HG03060 (cell line): Measurements from ENCODE around the gene COPZ2.
"Not testable (repeated sequence)": the region's sequence is repeated elsewhere in the genome, so short reads cannot be mapped to it uniquely, and the experiment has no call there.

Source experiments
- ATAC-seq: cut with Tn5 transposase; IDR thresholded peaks from one replicate; pipeline ENCODE4 v1.9.1; 2021; ENCODE audit warnings: low read depth, moderate number of reproducible peaks; ENCODE audit not compliant: unreplicated experiment

The COPZ2 gene

DNA sequence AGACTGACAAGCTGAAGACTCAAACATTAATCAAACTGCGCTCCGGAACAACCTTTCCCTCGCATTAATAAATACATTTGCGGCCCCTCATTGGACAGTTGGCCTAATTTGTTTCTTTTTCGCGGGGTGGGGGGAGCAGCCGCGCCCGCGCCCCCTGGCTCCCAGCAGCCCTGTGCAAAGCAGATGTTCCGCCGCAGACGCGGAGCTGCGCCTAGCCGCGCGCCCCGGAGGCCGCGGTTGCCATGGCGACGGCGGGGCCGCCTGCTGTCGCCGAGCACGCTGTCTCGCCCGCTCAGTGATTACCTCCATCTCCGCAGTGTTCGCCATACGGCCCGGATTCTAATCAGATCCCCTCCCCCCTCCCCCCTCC lies 25.5 kb downstream of the COPZ2 start:
- ATAC-seq: no peak

DNA sequence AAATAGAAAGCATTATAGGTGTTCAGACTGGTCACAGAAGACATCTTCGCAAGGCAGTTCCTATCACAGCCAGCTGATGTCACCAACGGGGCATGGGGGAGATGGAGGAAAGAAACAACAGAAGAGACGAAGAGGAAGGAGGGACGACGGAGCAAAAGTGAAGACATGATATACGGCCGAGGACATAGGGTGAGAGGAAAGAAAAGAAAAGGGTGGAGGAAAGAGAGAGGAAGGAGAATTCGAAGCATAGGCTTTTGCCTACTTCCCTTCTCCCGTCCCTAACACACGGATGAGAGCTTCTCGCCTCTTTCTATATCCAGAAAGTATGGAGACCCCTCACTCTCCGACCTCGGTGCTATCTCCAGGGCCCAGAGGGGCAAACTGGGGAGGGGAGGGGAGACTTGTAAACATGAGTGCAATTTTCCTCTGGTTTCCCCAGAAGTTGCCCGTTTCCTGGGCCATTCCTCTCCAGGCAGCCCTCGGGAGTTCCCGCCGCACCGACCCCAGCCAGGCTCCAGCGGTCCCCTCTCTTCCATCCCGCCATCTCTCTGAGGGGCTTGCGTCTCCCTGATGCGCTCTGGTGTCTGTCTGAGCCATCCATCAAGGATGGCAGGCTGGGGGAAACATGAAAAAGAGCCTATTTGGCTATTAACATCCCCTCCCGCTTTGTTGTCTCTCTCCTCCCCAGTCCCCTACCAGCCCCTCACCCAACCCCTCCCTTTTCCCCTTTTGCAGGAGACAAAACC lies 26.0 kb downstream of the COPZ2 start:
- ATAC-seq: no peak

DNA sequence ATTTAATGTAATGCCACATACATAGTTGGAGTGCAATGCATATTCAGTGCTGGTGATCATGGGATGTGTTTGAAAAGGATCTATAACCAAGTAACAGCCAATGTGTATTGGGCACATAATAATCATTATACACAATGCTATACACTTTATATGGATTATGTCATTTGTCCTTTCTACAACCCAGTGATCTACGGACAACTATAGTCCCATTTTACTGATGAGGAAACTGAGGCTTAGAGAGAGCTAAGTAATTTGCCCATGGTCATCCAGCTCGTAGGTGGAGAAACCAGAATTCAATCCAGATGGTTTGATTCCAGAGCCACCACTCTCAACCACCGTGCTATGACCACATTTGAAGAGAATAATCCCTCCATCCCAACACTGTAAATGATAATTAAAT lies 27.4 kb downstream of the COPZ2 start:
- no peak for ATAC-seq

DNA sequence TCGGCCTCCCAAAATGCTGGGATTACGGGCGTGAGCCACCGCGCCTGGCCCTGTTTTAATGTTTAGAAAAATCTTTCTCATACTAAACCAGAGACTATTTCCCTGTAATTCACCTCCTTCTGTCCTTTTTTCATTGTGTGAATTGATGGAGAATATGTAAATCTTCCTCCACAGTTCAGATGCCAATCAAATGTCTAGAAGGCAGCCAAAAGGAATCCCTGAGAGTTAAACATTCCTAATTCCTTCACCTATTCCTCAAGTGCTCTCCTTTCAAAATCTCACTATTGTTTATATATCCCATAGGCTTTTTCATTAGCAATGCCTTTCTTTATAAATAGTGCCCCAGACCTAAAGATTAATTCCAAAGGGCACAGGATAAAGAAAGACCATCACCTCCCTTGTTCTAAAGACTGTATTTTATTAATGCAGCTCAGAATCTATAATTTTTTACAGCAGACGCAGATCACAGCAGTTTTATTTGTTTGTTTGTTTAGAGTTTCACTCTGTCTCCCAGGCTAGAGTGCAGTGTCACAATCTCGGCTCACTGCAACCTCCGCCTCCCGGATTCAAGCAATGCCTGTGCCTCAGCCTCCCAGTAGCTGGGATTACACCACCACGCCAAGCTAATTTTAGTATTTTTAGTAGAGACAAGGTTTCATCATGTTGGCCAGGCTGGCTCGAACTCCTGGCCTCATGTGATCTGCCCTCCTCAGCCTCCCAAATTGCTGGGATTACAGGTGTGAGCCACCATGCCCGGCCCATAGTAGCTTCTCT lies 30.5 kb downstream of the COPZ2 start:
- no peak for ATAC-seq

DNA sequence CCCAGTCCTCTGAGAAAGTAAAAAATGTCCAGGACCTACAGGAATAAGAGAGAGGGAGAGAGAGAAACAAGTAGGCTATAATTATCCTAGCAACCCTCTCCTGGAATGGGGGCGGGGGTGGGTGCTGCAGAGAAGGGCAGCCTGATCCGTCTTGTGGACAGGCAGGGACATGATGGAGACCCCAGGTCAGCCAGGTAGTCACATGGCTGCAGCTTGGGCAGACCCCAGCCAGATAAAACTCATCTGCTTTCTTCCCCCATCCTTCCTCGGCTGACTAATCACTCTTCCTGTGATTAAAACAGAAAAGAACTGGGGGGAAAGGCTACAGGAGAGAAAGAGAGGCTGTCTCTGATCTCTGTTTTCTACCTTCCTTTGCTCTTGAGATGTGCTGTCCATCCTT lies 32.6 kb downstream of the COPZ2 start:
- ATAC-seq: no peak

DNA sequence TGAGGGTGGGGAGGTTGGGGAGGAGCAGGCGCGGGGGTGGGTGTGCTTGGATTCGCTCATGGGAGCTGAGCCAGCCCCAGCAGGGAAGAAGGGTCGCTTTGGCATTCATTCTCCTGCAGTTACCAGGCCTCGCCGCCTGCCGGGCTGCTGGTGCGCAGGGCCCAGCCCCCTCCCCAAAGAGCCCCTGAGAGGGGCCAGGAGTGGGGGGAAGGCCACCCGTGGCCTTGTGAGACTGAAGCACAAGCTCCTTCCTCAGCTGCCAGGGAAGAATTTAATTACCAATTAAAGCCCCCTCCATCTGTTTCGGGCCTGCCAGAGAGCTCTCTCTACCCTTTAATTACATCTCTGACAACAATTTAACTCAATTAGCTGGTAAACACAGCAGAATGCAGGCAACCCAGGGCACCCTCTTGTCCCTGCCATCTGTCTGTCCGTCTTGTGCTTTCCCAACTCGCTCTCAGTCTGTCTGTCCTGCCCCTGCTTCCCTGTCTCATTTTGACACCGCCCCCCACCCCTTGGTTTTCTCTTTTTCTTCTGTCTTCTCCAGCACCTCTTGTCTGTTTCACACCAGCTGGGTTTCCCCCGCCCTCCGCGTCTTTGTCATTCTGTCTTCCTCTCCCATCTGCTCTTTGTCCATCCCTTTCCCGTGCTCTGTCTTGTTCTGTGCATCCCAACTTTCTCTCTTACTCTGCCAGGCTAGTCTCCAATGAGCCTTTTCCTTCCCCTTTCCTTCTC lies 34.0 kb downstream of the COPZ2 start:
- no peak for ATAC-seq

DNA sequence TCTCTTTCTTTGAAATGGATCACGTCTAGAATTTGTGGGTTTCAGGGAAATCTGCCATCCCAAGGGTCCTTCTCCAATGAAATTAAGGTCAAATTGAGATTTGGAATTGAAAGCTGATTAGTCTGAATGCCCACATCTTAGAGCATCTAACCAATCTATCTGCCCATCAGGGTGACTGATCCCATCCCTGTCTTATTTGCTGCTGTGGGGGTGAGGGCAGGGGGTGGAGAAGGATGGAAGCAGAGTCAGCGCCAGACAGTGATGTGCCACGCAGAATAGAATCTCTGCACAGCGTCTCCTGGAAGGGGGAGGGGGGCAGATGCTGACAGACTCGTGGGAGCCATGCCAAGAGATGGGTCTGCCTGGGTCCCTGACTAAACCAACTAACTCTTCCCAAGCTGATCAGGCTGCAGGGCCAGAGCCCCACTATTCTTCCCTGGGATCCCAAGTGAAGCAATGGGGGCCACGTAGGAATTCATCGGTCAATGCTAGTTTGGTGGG lies 34.6 kb downstream of the COPZ2 start:
- ATAC-seq: no peak

DNA sequence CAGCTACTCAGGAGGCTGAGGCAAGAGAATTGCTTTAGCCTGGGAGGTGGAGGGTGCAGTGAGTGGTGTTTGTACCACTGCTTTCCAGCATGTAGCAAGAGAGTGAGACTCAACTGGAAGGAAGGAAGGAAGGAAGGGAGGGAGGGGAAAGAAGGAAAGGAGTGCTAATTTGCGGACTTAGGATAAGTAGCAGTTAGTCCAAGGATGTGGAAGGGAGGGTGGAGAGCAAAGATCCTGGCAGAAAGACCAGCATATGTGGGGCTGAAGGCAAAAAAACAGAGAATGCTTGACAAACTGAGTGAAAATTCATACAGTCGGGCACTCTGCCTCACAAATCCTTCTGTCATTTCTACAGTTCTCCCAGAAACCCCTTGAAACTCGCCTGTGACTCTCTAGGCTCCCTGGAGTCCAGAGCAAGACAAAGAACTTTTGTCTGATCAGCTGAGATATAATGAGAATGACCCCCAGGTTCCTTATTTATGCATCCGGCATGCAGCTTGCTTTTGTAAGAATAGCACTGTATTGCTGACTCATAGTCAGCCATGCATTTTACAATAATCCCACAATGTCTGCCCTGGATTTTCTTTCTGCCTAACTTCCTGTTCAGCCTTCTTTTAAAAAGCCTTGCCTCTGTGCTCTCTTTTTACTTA lies 35.2 kb downstream of the COPZ2 start:
- no peak for ATAC-seq

DNA sequence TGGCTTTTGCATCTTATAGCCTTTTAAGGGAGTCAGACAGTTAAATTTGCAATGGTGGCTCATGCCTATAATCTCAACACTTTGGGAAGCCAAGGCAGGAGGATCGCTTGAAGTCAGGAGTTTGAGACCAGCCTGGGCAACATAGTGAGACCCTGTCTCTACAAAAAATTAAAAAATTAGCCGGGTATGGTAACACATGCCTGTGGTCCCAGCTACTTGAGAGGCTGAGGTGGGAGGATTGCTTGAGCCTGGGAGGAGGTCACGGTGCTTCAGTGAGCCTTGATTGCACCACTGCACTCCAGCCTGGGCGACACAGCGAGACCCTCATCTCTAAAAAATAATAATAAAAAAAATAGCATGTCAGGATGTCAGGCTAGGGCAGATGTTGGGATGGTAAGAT lies 35.9 kb downstream of the COPZ2 start:
- ATAC-seq: not testable (repeated sequence)

DNA sequence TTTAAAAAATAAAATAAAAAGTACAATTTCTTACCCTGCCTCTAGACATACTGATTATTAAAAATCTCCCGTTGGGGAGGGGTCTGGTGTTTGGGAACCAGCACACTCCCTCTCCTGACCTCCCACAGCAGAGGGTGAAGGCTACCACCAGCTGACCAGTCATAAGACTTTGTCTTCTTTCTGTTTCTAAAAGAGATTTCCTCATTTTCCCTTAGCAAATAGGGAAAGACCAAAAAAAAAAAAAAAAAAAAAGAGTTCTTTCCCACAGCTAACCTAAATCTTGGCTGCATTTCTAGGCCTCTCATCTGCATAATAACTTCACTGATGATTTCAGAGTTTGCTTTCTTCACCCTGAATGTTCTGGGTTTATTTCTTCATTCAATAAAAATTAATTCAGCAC lies 36.4 kb downstream of the COPZ2 start:
- no peak for ATAC-seq

DNA sequence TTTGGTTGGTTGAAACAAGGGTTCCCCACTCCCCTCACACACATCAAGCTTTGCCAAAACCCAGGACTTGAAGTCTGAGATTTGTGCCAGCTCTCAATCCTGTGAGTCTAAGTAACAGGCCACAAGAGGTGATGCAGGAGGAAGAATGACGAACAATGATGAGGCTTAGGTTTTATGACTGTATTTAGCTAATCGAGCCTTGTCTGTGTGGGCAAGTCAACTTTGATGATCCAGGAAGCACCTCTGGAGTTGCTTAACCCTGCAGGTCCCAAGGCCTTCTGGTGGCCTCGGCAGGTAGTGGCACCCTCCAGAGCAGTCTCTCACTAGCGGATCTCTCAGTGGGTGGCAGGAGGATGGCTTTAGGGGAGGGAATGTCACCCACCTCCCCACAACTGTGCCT lies 38.0 kb downstream of the COPZ2 start:
- ATAC-seq: no peak

DNA sequence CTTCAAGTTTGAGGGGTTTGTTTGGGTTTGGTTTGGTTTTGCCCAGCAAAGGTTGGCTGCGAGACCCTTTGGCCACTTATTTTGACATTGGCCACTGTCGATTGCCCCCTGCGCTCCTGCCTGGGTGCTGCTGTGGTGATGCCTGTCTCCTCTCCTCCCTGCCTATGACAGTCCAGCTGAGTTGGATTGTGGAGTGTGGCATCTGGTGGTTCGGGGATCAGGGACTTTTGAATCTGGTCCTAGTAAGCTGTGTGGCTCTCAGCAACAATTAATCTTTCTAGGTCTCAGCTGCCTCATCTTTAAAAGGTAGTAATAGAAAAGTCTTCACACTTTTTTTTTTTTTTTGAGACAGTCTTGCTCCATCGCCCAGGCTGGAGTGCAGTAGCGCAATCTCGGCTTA lies 39.6 kb downstream of the COPZ2 start:
- no peak for ATAC-seq

DNA sequence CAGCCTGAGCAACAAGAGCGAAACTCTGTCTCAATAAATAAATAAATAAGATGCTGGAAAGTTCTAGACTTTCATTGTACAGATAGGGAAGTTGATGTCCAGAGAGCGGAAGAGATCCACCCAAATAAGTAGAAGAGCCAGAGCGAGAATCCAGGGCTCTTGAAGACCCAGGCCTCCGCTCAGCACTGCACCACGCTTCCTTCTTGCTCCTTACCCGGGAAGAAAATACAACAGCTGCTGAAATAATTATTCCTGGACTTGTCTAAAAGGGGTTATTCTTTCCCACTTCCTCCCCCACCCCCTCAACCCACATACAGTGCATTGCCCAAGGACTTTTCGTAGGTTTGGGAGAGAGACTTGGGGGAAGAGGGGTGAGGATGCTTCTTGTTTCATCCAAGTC lies 40.0 kb downstream of the COPZ2 start:
- ATAC-seq: no peak

DNA sequence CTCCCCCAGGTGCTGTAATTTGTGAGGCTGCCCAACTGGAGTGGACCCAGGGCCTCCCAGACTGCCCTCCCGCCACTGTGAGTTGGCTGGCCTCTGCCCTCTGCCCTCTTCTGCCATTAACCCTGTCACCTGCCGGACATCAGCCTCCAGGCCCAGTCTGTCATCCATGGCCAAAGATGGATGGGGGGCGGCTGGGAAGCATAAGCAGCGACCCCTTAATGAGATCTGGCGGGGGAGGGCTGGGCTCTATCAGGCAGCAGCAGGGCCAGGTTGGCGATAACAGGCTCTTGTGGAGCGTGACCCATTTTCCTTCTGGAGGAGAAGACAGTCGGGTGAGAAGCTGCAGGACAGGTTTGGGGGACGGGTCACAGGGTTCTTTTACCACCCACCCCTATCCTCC lies 41.4 kb downstream of the COPZ2 start:
- no peak for ATAC-seq

DNA sequence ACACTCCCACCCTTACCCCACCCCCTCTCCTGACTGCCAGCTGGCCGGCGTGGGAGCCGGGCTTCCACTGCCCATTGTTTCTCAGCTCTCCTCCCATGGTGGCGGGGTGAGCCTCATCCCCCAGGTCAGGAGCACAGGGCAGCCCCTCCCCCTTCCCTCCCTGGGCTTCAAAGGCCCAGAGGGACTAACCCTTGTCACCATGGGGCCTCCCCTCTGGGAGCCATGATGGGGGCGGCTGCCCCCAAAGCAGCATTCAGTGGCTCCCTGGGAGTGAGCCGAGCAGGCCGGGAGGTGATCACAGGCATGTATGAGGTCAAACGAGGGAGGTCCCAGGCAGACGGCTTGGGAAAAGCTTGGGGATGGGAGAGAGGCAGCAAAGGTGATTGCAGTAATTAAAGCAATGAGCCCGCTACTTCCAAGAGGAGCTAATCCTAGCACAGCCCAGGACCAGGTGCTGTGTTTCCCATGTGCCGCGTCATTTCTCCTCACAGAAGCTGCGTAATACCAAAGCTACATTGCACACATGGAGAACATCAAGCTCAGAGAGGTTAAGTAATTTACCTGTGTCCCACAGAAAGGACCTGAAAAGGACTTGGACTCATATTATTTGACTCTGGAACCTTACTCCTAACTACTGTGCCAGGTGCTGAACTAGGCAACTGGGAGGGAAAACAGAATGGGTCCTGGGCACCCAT lies 42.2 kb downstream of the COPZ2 start:
- ATAC-seq: no peak

DNA sequence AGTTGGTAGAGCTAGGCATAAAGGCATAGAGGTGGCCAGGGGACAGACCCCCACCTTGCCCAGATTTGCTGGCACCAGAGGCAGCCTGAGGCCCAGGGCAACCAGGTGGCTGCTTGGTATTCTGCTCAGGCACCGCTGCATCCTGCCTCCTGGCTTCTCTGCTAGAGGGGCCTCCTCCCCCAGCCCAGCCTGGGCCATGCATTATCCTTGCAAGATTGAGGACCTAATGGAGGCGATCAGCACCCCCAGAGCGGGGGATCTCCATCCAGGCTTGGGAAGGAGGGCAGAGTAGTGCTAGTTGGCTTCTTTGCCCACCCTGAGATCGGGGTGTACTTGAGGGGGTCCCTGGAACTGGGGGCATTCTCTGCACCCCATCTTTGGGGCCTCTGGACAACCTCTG lies 42.9 kb downstream of the COPZ2 start:
- ATAC-seq: no peak

DNA sequence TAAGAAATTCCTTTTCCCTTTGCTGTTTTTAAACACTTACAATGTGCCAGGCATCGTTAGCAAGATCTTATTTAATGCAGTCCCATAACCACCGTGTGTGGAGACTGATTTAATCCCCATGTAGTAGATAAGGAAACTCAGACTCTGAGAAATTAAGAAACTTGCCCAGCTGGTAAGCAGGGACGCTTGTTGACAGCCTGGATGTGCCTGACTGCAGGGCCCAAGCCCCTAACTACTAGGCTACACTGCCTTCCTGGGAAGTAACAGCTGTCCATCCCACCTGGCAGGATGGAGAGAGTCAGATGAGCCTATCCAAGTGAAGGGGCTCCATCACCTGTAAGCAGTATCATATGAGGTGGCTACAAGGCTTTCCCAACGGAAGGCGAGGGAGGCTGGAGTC lies 43.6 kb downstream of the COPZ2 start:
- ATAC-seq: no peak

DNA sequence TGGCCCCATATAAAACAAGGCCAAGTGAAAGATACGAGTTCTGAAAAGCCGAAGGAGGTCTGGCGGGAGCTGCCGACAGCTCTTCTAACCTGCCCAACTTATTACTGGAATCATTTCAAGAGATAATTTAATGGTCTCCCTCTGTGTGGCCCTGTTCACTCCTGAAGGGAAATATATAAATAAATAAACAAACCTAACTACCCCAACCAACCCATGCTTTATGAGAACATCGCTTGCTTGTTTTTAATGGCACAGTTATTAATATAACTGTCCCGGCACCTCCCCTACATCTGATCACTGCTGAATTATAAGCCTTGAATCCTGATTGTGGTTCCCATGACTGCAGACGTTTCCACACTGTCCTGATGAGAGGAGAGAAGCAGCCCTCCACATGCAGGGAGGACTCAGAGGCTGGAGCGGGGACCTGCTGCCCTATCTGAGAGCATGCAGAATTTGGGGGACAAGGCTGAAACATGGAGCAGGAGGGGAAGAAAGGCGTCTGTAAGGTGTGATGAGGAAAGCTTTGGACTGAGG lies 44.5 kb downstream of the COPZ2 start:
- no peak for ATAC-seq

DNA sequence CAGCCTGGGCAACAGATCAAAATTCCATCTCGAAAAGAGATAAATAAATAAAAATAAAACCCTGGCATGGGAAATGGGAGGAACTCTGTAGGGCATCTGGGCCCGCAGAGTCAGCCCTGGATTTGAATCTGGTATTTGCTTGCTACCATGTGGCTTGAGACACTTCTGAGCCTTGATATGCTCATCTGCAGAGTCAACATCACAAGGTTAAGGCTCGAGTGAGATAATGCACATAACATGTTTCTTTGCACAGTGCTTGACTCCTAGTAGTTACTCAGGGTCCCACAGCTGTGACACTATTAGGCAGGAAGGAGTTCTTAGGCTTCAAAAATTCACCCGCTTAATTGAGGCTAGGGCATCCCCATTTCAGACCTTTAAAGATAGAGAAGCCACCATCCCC lies 45.4 kb downstream of the COPZ2 start:
- ATAC-seq: no peak
